Measurements from ENCODE around the gene TENT5C. TPM values are rescaled to one million over a fixed set of nuclear protein-coding genes. Genes with fewer than 3 reads are reported as not detected.

The TENT5C gene
- total RNA-seq, 4 donors from 2014 or later, result 0.27 to 2.8 (median 1.3) TPM

DNA sequence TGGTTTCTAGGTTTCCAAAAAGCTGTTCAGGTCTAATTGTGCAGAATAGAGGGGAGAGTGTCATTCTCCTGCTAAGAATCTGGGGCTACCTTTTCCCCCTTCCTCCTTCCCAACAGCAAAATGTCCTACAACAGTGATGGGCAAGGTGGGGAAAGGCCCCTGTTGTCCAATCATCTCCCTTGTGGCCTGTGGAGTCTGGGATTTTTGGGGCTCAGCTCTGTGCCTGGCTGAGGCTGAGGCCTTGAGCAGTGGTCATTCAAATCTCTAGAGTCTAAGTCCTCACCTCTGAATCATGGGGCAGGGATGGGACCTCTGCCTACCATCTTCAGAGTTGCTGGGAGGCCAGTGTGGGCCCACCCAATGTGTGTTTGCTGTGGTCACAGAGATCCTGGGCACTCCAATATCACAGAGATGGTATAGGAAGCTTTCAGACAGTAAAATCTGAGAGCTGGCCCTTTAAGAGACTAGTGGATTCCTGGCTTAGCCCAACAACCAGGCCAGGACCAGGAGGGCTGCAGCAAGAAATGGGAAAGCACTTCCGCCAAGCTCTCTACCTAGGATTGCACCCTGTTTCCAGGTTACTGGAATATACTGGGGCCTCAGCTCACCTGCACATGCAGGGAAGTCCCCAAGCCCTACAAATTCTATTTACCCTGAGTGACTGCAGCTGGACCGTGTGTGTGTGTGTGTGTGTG is 28.5 kb upstream of the TENT5C start:
- WGBS, 2 donors, result 60 to 80% methylated on average over 1 to 2 of the region's 2 CpGs
- intact Hi-C loops (cut with DNase I), result no loop called here
- Histone ChIP-seq H3K4me1 (peaks cover 0 to 2% (median 0%) of the 10 kb centered on the region in 3 donors), H3K27ac (no peak overlapping the region), H3K27me3 (no peaks in the 10 kb centered on the region), H3K4me3 (no peak overlapping the region), H3K9me3 (no peaks in the 10 kb centered on the region), H3K36me3 (no peaks in the 10 kb centered on the region)
- DNase-seq, result no peak
- TF ChIP-seq CTCF (IDR thresholded peaks at IDR 0.05) (no peak), POLR2A (IDR thresholded peaks at IDR 0.05) (no peak)

DNA sequence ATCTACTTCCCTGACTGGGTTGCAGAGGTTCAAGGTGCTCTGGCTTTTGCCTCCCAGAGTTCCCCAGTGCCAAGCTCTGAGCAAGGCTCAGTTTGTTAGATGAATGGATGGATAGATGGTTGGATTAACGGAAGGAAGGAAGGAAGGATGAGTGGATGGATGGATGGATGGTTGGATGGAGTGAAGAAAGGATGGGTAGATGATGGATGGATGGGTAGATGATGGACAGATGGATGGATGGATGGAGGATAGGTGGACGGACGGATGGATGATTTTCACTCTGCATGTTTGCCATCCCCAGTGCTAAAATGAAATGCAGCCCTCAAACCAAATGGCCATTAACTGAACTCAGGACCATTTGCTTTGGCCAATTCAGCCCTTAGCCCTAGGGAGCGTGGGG is 27.4 kb upstream of the TENT5C start:
- Histone ChIP-seq H3K36me3 (no peaks in the 10 kb centered on the region), H3K9me3 (no peaks in the 10 kb centered on the region), H3K4me3 (no peak overlapping the region), H3K27me3 (no peaks in the 10 kb centered on the region), H3K4me1 (peaks cover 0 to 7% (median 4%) of the 10 kb centered on the region in 3 donors), H3K27ac (no peak overlapping the region)
- DNase-seq, result no peak
- no peak for TF ChIP-seq CTCF (IDR thresholded peaks at IDR 0.05)
- TF ChIP-seq POLR2A (IDR thresholded peaks at IDR 0.05), result no peak
- 89 to 91% methylated on average over 4 of the region's 4 CpGs for whole genome bisulfite sequencing, 2 donors
- intact Hi-C loops (cut with DNase I), result no loop called here

- no peak for DNase-seq
- Histone ChIP-seq H3K4me1 (peaks cover 0 to 7% (median 4%) of the 10 kb centered on the region in 3 donors), H3K4me3 (no peak overlapping the region), H3K9me3 (no peaks in the 10 kb centered on the region), H3K27ac (no peak overlapping the region), H3K27me3 (no peaks in the 10 kb centered on the region), H3K36me3 (no peaks in the 10 kb centered on the region)
- WGBS, 2 donors, result 78 to 81% methylated on average over 8 to 10 of the region's 10 CpGs
- TF ChIP-seq POLR2A (IDR thresholded peaks at IDR 0.05) (no peak), CTCF (IDR thresholded peaks at IDR 0.05) (no peak)
- intact Hi-C loops (cut with DNase I), result no loop called here
Measured at GRCh38 chr1:117579221-117579906, 26.5 kb upstream of the TENT5C start.

DNA sequence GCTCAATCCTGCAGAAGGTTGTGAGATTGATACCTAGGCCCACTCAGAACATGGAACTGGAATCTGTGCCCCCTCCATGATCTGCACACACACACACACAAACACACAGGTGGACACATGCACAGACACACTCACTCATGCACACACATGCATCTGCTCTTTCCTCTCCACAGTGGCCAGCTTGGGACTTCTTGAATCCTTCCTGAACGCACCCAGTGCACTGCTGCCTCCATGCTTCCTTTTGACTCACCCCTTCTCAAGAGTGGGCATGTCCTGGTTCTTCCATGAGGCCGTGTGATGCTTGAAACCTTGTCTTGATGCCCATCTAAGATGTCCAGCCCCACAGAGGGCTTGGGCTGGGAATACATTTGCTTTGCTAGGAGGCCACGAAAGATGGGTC is 25.4 kb upstream of the TENT5C start:
- Histone ChIP-seq H3K36me3 (no peaks in the 10 kb centered on the region), H3K4me1 (peaks cover 0 to 7% (median 4%) of the 10 kb centered on the region in 3 donors), H3K27me3 (no peaks in the 10 kb centered on the region), H3K4me3 (no peak overlapping the region), H3K9me3 (no peaks in the 10 kb centered on the region), H3K27ac (no peak overlapping the region)
- TF ChIP-seq POLR2A (IDR thresholded peaks at IDR 0.05), result no peak
- no peak for TF ChIP-seq CTCF (IDR thresholded peaks at IDR 0.05)
- 48 to 60% methylated on average over 3 of the region's 3 CpGs for WGBS, 2 donors
- no peak for DNase-seq
- intact Hi-C loops (cut with DNase I), result no loop called here

- Histone ChIP-seq H3K4me1 (peaks cover 0 to 7% (median 4%) of the 10 kb centered on the region in 3 donors), H3K27me3 (no peaks in the 10 kb centered on the region), H3K27ac (no peak overlapping the region), H3K36me3 (no peaks in the 10 kb centered on the region), H3K9me3 (no peaks in the 10 kb centered on the region), H3K4me3 (no peak overlapping the region)
- WGBS, 2 donors, result 61 to 73% methylated on average over 2 of the region's 2 CpGs
- TF ChIP-seq CTCF (IDR thresholded peaks at IDR 0.05) (no peak), POLR2A (IDR thresholded peaks at IDR 0.05) (no peak)
- intact Hi-C loops (cut with DNase I), result no loop called here
- no peak for DNase-seq
Measured at GRCh38 chr1:117580882-117581281, 25.0 kb upstream of the TENT5C start.
